COLO668 (cell line): Measurements from ENCODE around the gene ATP7B.
"Not testable (repeated sequence)": the region's sequence is repeated elsewhere in the genome, so short reads cannot be mapped to it uniquely, and the experiment has no call there.

Experiments
- DNase-seq: peaks from one replicate; lab custom pipeline; 2025; ENCODE audit not compliant: unreplicated experiment; lab: John Stamatoyannopoulos, UW

ATP7B gene

DNA sequence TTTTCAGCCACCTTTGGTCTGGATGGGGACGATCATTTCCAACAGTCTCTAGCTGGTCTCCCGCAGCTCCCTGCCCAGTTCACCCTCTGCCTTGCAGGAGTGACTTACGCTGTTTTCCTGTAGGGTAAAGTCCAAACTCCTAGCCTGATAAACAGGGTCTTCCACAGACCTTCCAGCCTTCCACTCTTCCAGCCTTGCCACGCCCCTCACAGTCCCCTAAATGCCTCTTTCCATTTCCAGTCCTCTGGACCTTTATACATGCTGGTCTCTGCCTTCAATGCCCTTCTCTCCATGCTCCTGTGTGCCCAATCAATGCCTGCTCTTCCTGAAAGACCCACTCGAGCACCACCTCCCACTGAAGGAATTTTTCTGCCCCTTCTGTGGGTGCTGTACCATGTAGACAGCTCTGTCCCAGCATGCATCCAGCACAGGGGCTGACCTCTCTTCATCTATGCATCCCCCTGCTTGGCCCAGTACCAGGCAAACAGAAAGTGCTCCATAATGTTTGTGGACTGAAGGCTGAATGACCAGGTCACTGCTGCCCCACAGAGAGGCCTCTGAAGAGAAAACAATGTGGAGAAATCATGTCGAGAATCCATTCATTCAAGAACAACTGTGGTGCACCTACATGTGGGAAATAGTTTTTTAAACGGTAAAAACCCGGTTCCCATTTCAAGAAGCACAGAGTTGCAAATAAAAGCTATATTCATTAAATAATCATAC lies 4.6 kb downstream of the ATP7B start:
- no peak for DNase-seq

DNA sequence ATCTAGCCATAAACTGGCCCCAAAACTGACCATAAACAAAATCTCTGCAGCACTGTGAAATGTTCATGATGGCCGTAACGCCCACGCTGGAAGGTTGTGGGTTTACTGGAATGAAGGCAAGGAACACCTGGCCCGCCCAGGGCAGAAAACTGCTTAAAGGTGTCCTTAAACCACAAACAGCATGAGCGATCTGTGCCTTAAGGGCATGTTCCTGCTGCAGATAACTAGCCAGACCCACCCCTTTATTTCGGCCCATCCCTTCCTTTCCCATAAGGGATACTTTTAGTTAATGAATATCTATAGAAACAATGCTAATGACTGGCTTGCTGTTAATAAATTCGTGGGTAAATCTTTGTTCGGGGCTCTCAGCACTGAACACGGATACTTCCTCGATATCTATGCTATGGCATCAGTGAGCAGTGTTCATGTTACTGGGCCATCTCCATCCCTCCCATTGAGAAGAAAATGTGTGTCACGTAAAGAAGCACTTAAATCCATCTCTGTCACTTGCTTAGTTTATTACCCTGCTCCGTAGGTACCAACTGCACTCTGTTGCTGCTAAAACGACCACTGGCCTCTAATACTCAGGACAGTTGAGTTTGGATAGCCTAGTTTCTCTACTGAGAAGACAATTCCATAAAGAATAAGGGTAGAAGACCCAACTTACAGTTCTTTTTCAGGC lies 5.3 kb downstream of the ATP7B start:
- DNase-seq, result no peak

DNA sequence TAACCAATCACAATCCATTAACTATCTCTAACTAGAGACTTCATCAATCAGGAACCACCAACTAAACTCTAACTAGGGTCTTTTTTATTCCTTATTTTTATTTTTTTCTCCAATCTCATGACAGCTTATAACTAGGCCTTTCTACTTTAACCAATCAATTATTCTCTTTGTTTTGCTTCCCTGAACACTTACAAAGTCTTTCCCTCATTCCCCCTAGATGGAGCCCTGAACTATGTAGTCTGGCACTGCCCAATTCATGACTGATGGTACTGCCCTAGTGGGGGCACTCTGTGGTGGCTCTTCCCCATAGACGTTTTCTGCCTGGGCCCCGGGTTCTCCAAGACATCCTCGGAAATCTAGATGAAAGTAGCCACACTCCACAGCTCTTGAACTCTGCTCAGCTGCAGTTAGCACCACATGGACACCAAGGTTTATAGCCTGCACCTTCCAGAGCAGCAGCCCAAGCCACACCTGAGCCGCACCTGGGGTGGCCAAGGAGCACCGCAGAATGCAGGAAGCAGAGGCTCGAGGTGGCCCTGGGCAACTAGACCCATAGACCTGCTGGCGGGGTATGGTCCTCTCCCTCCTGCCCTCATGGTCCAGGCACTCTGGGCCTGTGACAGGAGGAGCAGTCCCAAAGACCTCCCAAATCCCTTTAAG lies 6.6 kb downstream of the ATP7B start:
- no peak for DNase-seq

DNA sequence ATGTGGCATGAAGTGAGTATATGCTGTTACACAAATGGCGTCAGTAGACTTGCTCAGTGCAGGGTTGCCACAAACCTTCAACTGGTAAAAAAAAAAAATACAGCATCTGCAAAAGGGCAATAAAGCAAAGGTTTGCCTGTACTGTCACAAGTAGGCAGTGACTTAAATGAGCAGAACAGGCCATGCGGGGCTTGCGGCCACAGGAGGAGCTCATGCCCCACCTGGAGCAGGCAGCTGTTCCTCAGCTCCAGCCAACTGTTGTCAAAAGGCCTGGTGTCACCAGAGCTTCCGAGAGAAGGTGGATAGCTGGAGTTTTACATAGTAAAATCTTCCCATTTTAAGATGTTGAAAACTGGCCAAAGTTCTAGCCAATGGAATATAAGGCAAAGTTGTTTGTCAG lies 7.7 kb downstream of the ATP7B start:
- DNase-seq, result peak; percentile 62

DNA sequence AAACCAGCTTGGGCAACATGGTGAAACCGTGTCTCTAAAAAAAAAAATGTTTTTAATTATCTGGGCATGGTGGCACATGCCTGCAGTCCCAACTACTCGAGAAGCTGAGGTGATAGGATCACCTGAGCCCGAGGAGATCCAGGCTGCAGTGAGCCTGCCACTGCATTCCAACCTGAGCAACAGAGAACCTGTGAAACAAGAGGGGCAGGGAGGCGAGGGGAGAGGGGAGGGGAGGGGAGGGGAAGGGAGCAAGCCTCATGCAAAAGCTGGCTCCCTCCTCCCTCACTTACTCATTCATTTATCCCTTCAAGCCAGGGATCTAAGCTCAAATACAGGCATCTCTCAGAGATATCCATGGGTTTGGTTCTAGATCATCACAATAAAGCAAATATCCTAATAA lies 8.9 kb downstream of the ATP7B start:
- no peak for DNase-seq

DNA sequence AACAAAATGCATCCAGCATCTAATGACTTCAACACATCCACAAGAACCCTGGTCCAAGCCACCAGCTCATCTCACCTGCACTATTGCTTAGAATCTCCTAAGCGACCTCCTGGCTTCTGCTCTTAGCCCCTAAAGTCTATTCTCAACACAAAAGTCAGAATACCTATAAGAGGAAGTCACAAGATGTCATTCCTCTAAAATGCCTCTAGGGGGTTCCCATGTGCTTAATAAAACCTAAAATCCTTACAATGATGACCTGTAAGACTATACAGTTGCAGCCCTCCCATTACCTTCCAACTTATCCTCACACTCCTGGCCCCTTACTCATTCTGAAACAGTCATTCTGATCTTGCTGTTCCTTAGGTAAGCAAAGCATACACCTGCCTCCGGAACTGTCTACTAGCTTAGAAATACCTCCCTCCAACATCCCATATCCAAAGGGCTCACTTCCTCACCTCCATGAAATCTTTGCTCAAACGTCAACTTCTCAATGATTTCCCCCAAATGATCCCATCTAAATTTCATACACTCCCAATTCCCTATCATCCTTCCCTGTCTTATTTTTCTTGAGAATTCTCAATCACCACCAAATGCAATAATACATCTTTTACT lies 10.0 kb downstream of the ATP7B start:
- no peak for DNase-seq

DNA sequence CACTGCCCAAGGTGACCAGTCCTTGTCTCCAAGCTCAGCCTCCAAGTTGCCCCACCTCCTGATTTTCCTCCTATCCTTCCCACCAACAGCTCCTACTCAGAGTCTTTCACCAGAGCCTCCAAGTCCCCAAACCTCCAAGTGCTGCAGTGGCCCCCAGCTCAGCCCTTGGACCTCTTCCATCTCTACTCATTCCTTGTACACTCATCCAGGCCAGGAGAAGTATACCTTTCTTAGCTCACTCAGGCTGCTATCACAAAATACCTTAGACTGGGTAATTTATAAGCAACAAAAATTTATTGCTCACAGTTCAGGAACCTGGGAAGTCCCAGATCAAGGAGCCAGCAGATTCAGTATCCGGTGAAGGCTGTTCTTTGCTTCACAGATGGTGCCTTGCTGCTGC lies 11.3 kb downstream of the ATP7B start:
- no peak for DNase-seq

DNA sequence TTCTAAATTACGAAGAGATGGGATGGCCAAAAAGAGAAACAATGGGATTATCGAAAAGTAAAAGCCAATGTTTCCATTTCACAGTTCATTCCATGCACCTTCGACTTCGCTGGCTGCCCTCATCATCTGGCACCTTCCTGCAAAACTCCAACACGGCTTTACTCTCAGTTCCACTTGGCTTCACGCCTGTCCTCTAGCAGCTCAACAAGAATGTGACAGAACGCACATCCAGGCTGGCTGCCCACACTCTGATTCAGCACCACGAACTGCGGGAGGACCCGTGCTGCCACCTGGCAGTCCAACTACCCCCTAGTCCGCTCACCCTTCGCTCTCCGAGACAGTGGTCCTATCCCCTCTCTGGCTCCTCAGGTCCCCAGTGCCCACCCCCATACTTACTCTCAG lies 11.7 kb downstream of the ATP7B start:
- DNase-seq, result no peak

DNA sequence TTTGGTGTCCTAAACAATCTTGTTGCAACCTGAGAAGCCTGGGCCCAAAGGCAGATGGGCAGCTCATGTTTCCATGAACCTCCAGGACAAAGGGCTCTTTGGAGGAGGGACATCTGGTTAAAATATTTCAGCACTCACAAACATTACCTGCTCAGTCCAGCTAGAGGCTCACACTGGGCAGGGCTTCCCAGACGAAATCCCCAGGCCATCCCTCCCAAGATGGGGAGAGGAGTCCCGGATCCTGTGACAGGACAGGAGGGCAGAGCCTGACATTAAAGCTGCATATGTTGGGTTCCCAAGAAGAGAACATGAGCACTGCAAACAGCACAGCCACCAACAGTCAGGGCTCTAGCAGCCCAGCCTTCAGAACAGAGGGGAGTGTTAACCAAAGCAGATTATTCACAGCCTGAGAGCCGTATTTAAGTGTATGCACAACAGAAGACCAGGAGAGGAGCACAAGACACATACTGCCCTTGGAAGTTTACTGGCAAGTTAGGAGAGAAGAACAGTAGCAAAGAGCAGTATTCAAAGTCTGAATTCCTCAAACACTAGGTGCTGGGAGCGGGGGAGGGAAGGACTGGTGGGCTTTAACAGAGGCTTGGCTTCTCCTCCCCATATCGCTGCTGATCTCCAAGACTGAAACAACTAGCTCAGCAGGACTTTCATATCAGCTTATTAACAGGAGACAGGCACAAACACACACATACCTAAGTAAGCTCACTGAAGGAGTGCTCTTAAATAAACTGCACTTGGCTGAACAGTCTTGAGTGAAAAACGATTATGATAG lies 12.3 kb downstream of the ATP7B start:
- peak; percentile 84 for DNase-seq

DNA sequence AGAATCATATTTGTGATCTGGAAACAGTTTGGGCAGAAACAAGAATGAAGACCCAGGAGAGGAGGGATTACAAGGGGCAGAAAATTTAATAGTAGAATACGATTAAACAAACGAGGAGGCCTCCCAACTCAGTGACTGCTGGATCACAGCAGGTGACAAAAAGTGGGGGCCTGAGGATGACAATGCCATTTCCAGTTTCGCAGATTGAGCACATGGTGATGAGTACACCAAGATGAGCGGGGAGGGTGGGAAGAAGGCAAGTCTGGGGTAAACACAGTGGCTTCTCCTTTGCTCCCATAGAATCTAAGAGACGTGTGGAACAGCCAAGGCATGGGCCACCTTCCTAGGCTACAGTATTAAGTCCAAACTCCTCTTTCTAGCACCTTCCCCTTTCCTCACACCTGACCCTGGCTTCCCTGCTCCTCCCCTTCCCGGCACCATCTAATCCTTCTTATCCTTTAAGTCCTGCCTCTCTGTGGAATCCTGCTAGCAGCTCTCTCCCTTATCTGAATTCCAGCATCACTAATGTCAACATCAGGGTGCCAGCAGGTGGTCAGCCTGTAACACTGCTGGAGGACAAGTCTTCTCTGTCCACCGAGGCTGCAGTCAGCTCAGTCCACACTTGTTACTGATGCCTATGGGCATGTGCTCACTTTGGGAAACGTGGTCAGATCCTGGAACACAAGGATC lies 13.5 kb downstream of the ATP7B start:
- DNase-seq, result peak; percentile 81

DNA sequence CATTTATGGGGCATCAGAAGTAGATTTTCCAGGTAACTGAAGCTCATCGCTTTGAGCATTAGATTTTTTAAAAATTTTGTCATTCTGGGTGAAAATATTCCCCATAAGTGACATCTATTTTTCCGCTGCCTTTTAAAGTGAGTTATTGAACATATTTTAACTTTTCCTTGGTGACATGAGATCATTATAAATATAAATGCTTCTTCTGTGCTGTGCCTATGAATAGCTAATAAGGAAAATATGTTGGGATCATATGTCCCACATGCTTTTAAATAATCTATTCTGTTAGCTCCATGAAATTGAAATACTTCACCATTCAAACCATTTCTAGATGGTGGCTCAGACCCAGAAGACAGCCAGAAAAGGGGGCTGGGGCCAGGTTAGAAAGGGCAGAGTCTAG lies 14.1 kb downstream of the ATP7B start:
- DNase-seq, result no peak

DNA sequence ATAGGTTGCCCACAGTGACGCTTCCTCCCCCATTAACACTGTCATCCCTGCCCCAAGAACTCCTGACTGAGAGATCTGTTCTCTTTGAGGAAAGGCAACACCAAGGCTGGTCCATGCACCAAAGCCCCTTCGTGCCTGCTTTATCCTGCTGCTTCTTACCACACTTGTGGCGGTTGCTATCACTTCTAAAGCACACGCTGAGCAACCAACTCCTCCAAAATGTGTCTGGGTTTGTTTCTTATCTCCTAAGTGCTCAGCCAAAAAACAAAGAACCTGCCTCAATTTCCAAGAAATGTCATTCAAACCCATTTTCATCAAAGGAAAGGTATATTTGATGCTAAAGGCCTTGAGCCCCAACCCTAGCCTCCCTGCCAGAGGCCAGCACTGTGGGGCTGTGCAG lies 14.6 kb downstream of the ATP7B start:
- DNase-seq, result no peak

DNA sequence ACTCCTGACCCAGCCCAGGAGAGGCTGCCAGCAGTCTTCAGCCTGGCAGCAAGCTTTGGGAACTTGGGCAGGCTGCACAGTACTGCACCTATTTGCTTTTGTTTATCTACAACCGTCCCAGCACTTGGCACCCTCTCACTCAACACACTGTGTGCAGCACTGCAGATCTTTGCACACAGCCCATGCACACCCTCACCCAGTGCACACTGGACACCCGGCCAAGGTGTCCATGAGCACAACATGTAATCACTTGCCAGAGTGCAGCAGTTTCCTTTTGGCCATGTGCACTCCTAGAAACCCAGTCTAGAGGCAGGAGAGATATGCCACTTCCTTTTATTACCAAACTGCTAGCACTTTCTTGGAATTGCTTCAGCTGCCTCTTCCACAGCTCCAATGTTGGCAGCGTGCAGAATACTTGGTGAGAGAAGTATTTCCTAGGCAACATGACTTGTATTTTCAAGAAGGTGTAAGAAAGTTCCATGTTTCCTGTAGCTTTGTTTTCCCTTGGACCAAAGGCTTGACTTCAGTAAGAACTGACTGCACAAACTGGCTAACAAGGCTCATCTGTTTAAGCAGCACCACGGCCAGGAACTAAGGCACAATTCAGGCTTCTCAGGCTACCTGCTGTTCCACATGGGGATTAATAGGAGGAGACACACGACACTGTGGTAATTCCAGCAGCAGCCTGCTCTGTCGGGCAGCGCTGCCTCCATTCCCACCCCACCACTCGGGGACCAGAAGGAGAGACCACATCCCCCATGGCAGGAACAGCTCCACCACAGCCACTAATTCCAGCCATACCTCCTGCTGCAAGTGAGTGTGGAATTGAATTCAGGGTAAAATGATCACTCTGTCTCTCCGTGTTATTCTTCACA lies 15.3 kb downstream of the ATP7B start:
- DNase-seq, result no peak

DNA sequence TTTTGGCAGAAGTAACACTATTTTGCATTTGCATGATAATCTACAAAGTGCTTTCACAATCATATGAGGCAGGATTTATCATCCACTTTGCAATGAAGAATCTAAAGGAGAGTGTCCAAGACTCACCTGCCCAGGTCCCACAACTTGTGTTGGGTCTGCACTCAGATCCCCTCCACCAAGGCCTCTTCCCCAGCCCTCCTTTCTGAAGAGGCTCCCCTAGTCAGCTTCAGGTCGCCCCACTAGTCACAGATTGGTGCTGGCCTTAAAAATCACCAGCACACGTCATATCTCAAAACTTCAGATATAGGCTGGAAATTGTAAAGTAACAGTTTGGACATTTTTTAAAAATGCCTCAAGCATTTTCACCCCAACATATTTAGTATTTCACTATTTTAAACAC lies 17.5 kb downstream of the ATP7B start:
- DNase-seq, result no peak

DNA sequence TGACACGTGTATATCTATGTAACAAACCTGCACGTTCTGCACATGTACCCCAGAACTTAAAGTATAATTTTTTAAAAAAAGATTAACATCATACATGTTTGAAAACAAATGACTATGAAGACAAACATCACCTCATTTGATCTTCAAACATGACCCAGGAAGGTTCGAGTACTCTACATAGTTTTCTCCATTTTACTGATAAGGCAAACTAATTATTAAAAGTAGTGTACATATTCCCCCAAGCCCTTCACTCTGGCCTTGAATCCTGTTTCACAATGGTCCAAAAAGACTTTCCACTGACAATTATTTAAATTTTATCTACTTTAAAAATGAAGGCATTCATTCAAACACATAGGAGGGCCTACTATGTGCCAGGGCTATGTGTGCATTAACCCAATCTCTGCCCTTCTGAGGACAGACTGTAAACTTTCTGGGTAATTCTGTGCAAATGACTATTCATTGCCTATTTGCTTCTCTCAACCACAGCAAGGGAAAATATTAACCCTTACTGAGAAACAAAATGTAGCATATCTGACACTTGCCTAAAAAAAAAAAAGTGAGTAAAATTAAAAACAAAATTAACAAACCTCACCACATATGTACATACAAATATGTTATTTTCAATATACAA lies 22.1 kb downstream of the ATP7B start:
- no peak for DNase-seq

DNA sequence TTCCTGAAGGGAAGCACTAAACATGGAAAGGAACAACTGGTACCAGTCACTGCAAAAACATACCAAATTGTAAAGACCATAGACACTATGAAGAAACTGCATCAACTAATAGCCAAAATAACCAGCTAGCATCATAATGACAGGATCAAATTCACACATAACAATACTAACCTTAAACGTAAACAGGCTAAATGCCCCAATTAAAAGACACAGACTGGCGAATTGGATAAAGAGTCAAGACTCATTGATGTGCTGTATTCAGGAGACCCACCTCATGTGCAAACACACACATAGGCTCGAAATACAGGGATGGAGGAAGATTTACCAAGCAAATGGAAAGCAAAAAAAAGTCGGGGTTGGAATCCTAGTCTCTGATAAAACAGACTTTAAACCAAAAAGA lies 26.3 kb downstream of the ATP7B start:
- DNase-seq, result not testable (repeated sequence)

DNA sequence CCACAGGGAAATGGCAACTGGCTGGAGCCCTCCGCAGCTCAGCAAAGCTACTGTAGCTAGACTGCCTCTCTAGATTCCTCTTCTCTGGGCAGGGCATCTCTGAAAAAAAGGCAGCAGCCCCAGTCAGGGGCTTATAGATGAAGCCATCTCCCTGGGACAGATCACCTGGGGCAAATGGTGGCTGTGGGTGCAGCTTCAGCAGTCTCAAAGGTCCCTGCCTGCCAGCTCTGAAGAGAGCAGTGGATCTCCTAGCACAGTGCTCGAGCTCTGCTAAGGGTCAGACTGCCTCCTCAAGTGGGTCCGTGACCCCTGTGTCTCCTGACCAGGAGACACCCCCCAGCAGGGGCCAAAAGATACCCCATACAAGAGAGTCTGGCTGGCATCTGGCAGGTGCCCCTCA lies 28.0 kb downstream of the ATP7B start:
- not testable (repeated sequence) for DNase-seq

DNA sequence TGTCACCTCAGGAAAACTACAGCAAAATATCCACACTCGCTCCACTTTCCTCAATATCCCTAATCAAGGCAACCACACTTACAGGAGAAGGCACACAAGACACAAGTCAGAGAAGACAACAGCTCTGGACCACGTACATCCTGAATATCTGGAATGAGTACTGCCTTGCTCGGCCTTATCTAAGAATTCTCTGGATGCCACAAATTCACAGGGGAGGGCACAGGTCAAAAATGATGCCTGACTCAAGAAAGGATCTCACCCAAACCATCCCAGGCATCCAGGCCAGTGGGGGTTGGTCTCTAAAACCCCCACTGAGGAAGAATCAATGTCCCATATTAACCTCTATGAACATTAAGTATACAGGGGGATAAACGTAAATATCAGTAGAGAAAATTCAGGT lies 29.9 kb downstream of the ATP7B start:
- no peak for DNase-seq

DNA sequence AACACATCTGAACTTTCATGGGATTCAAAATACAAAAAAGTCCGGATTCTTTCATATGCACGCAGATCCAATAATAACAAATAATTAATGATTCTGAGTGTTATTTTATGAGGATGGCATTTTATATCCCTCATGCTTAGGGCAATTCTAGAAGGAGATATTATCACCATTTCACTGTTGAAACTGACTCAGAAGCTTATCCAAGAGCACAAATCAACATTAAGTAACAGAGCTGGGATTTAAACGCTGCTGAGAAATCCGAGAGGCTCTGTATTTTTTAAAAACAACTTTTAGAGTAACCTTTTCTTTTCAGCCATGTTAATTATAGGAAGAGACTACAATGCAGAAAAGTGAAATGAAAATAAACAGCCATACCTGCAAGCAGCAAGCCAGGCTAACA lies 30.3 kb downstream of the ATP7B start:
- DNase-seq, result no peak
